ENCODE results near the gene GOLGA6C.
"Not testable (repeated sequence)": the region's sequence is repeated elsewhere in the genome, so short reads cannot be mapped to it uniquely, and the experiment has no call there.

Gene GOLGA6C

DNA sequence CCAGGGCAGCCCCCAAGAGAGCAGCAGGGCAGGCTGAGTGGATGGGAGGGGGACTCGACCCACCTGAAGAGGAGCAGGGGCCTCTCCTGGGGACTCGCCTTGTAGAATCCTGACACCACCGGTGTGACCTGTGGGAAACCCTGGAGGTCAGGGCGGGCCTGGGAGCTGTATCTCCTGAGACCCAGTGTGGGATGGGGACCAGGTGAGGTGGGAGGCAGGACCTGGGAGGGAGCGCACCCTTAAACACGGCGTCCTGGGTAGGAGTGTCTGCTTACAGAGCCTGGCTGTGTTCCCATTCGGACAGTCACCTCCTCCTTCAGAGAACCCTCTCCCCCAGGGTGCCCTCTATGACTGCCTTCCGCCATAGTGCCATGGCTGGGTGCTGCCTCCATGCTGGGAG lies 29.3 kb upstream of the GOLGA6C start:
- DNase-seq = no peak

DNA sequence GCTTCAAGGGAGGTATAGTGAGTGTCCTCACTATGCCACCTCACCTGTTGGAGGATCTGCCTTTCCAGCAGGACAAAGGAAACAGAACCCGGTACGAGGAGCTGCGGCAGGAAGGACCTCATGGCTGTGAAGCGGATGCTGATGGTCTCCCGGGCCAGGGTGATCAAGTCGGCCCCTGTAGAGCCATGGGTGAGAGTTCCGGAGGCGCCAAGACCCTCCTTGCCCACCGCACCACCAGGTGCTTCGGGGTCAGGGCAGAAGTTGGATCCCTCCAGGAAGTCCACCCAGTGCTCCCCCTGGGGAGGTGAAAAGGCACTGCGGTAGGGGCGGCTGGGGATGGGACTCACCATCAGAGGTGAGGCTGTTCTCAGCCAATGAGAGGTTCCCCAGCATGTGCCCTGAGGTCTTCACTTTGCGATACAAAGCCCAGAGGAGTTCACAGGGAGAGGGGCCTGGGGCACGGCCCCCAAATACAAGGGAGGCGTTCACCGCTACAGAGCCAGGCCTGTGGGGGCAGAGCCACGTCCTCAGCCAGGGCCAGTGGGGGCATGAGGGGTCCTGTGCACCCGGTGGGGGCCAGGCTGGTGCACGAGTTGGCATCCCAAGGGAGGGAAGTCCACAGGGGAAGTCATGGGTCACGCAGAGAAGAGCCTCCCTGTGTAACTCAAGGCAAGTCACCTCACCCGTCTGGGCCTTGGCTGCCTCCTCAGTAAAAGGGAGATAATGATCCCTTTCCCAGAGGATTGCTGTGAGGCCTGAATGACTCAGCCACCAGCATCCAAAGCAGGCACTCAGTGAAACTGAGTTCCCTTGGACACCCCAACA lies 28.7 kb upstream of the GOLGA6C start:
- no peak for DNase-seq

DNA sequence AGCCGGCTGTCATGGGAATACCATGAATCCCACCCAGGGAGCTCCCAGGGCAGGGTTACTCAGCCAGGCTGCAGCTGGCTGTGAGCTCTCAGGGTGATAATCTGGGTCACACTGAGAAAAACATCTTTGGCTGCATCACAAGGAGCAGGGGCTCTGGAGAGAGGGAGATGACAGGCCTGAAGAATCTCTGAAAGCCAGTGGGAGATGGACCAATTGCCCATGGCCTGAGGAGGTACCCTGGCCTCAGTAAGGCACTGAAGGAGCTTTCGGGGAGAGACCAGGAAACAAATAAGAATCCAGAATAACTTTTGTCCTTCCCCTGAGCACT lies 28.2 kb upstream of the GOLGA6C start:
- no peak for DNase-seq

DNA sequence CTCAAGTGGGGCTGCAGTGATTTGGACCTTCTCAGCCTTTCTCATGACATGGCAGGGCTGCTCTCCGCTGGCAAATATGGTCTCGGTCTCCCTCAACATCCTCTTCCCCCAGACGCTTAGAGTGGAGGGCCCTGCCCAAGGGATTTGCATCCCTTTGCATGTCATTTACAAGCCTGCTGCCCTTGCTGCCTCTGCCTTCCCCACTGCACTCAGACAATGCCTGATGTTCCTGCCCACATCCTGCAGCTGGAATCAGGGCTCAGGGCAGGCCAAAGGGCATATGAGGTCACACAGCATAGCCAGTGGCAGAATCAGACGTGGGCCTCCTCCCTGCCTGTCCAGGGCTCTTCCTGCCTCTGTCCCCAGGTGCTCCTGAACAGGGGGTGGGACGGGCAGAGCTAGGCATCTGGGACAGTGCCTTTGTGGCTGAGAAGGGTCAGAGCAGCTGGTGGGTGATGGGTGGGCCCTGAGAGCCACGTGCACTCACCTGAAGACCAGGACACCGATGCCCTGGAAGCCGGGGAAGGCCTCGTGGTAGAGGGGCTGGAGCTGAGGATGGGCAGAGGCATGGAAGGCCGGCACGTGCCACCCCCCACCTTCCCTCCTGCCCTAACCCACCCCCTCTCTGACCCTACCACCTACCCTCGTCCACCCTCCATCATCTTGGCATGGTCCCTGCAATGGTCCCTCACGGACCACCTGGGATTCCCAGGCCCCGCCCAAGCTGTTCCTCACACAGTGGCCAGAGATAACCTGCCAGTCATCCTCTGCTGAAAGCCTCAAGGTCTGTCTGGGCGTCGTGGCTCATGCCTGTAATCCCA lies 27.4 kb upstream of the GOLGA6C start:
- no peak for DNase-seq

GRCh38 chr15:75231836-75232235 lies 26.3 kb upstream of the GOLGA6C start:
- no peak for DNase-seq

GRCh38 chr15:75232252-75232813 lies 25.8 kb upstream of the GOLGA6C start:
- no peak for DNase-seq

GRCh38 chr15:75232826-75233503 lies 25.2 kb upstream of the GOLGA6C start:
- no peak for DNase-seq

DNA sequence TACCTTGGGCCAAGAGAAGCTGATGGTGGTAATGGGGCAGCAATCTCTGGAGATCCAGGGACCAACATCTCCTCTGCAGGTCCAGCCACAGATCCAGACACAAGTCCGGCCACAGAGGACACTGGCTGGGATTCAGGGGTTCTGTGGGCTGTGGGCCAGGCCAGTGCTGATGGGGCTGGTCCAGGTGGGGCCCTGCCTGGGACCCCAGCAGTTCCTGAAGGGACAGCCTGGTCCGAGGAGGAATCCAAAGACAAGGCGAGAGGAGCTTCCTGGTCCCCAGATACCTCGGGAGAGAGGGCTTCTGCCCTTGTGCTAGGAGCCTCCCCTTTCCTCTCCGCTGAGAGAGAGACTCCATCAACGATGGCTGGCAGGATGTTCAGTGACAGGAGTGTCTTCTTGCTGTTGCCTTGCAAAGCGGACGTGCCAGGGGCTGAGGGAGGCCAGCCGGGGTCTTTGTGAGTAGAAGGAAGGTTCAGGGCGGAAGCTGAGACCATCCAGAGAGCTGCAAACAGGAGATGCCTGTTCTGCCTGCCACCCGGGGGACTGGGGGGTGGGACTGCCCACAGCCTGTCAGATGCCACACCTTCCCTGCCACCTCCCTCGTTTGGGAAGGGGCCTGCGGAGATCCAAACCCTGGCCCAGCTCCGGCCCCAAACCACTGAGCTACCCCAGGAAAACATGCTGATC lies 24.5 kb upstream of the GOLGA6C start:
- DNase-seq = no peak

- DNase-seq = no peak
Measured at GRCh38 chr15:75234191-75234810, 23.8 kb upstream of the GOLGA6C start.

DNA sequence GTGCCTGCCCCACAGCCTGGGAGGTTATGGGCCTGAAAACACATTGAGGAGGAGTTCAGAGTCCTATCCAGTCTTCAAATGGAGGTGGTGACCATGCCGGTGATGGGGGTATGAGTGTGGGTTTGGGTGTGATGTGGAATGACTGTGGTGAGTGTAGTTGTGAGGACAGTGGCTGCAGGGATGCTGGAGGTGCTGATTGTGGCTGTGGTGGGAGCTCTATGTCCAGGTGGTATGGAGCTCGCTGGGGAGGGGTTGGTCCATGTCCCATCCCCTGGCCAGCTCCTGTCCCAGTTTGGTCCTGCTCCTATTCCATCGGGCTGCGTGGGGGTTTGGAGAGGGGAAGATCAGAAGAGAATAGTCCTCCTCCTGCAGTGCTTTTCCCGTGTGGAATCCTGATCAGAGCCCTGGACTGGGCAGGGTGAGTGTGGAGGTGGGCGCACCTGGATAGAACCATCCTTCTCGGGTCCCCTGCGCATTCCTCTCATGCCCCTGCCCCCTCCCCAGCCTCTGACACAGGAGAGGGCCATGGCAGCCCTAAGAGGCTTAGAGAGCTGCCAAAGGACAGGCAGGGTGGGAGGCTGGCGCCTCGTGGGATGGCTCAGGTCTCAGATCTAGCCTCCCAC lies 23.0 kb upstream of the GOLGA6C start:
- DNase-seq = no peak

- DNase-seq = no peak
Measured at GRCh38 chr15:75235760-75236729, 22.1 kb upstream of the GOLGA6C start.

DNA sequence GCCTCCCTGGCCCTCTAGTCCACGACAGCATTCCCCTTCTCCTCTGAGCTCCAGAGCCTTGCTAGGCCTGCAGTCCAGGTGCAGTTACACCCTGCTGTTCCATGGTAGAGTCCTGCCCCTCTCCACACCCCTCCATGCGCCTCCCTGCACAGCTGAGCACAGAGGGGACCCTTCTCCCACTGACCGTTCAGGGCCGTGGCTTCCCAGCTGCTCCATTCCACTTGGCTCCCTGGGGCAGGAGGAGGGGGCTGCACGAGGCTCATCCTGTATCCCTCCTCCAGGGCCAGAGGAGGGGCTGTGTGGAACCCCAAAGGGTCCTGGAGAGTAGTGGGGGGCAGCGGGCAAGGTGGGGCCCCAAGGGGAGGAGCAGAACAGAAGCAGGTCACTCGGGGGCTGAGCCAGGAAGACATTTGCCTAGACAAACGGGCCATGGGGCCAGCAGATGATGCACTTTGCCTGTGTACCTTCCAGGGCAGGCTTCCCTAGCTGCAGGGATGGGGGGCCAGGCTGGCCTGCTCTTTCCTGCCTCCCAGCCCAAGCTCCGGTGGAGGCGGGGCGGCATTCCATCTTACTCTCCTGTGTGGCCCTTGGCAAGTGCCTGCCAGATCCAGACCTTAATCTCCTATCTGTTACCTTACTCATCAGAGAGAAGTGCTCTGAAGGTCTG lies 20.7 kb upstream of the GOLGA6C start:
- DNase-seq = no peak

DNA sequence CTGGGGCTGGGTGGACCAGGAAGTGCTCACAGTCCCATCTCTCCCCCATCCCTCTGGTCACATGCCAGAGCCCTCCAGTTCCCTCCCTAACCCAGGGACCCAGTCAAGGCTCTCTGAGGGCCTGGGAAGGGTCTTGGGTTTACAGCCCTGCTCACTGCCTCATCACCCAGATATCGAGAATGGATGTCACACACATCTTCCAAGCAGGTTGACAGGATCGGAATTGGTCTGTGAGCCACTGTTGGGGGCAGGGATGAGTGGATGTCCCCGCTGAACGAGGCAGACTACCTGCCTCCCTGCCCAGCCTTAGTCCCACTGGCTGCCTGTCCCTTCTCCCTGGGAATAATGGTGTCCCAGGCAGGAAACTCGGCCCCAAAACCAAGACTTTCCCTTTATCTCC lies 20.0 kb upstream of the GOLGA6C start:
- DNase-seq = no peak

- DNase-seq = not testable (repeated sequence)
Measured at GRCh38 chr15:75245741-75246140, 12.4 kb upstream of the GOLGA6C start.

GRCh38 chr15:75248991-75249390 lies 9.1 kb upstream of the GOLGA6C start:
- not testable (repeated sequence) for DNase-seq

GRCh38 chr15:75249726-75250125 lies 8.4 kb upstream of the GOLGA6C start:
- no peak for DNase-seq

GRCh38 chr15:75251343-75251742 lies 6.8 kb upstream of the GOLGA6C start:
- not testable (repeated sequence) for DNase-seq

DNA sequence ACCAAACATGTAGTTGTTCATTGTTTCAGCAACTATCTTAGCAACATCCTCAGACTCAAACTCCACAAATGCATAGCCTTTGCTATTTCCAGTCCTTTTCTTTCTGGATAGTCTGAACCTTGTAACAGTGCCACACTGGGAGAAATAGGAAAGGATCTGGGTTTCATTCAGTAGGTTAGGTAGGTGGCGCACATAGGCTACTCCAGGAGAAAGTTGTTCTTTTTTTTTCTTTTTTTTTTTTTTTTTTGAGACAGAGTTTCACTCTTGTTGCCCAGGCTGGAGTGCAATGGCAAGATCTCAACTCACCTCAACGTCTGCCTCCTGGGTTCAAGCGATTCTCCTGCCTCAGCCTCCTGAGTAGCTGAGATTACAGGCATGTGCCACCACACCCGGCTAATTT lies 5.8 kb upstream of the GOLGA6C start:
- not testable (repeated sequence) for DNase-seq

DNA sequence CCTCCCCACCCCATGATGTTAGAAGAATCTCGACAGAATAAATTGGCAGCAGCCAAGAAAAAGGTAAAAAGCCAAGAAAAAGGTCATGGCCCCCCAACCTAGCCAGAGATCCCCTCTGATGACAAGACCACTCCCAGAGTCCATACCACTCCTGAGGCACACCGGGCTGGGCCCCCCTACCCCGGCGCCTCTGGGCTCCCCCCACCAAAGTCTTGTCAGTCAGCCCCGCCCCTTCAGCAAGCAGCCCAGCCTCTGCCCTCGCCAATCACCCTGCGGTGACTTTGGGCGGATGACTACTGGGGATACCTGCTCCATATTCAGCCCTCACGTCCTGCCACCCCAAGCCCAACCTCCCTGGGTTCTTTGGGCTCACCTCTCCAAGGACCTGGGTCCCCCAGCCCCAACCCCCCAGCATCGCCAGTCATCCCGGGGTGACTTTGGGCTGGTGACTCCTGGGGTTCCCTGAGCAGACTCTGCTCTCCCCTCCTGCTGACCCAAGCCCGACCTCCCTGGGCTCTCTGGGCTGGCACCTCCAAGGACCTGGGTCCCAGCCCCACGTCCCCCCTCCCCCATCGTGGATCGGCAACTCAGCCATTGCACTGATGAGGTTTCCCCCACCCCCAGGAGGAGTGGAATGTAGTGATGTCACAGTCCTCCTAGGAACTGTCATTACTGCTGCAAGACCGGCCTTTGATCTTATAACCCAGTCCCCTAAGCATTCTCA lies 648 bp downstream of the GOLGA6C start:
- not testable (repeated sequence) for DNase-seq

Data from NCI-H748 treated with DMSO at 0.1 percent for 48 hours (cell line).